Measurements from ENCODE around the gene SFXN5. TPM values are rescaled to one million over a fixed set of nuclear protein-coding genes. Genes with fewer than 3 reads are reported as not detected.

Gene SFXN5
- total RNA-seq, 2 donors from 2014 or later, result 16.1 to 26.4 TPM

DNA sequence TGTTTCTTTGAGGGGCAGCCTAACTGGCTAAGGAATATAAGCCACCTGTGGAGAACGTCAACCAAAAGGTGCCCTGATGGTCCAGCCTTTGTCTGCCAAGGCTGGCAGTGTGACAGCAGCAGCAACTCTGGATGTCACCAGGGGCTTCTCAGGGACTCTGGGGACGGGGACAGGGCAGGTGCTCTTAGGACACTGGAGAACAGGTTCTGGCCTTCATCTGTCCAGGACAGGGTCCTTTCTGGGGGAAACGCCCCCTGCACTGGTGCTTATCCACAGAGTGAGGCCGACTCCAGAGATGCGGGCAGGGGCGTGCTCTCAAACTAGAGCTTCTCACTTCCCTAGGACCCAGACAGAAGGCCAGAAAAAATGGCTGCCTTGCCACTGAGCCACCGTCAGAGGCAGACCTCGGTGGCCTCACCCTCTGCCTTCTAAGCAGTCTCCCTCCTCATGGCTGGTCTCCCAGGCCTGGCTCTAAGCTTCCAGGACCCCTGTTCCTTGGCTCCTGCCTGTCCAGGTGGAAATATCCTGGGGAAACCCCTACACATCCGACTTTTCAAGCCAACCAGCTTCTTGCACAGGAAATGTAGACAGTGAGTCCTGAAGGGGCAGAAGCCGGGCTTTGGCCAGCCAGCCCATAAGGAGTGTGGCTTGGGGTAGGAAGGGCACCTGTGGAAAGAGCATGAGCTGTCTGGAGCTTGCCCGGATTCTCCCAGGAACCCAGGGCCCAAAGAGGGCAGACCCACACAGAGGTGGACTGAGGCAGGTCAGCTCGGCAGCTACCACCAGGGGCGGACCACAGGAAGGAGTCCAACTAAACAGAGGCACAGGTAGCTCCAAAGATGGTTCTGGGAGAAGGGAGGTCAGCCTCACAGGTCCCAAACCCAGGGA, 11.3 kb upstream of the SFXN5 start:
- no peak for DNase-seq
- Histone ChIP-seq H3K9me3 (no peaks in the 10 kb centered on the region), H3K36me3 (no peaks in the 10 kb centered on the region), H3K4me3 (no peak overlapping the region), H3K27ac (no peak overlapping the region), H3K27me3 (no peaks in the 10 kb centered on the region), H3K9ac (ENCODE audit: low read depth in 2 of 2, low read length in 2 of 2) (no peak overlapping the region), H3K4me1 (no peaks in the 10 kb centered on the region)
- intact Hi-C loops (cut with DNase I), result no loop called here
- TF ChIP-seq, protein P1, sequence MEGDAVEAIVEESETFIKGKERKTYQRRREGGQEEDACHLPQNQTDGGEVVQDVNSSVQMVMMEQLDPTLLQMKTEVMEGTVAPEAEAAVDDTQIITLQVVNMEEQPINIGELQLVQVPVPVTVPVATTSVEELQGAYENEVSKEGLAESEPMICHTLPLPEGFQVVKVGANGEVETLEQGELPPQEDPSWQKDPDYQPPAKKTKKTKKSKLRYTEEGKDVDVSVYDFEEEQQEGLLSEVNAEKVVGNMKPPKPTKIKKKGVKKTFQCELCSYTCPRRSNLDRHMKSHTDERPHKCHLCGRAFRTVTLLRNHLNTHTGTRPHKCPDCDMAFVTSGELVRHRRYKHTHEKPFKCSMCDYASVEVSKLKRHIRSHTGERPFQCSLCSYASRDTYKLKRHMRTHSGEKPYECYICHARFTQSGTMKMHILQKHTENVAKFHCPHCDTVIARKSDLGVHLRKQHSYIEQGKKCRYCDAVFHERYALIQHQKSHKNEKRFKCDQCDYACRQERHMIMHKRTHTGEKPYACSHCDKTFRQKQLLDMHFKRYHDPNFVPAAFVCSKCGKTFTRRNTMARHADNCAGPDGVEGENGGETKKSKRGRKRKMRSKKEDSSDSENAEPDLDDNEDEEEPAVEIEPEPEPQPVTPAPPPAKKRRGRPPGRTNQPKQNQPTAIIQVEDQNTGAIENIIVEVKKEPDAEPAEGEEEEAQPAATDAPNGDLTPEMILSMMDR (IDR thresholded peaks at IDR 0.05), result no peak

DNA sequence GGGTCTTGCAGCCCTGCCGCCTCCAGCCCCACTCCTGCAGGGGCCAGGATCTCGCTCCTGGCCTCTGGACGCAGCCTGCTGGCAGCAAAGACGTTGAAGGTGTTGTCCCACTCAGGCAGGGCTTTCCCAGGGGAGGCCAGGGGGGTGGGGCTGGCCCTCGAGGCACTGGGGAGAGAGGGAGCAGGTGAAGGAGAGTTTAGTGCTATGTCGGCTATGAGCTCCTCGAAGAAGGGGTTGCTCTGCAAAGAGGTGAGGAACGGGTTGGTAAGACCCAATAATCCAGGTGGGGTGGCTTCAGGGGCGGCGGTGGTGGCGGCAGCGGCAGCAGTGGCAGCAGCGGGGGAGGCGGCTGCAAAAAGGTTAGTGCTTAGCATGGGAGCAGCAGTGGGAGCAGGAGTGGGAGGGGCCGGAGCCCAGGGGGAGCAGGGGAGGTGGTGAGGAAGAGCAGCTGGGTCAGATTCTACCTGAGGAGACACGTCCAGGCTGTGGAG, 9.7 kb upstream of the SFXN5 start:
- Histone ChIP-seq H3K36me3 (no peaks in the 10 kb centered on the region), H3K4me3 (no peak overlapping the region), H3K9me3 (no peaks in the 10 kb centered on the region), H3K27ac (no peak overlapping the region), H3K9ac (ENCODE audit: low read depth in 2 of 2, low read length in 2 of 2) (no peak overlapping the region), H3K4me1 (no peaks in the 10 kb centered on the region), H3K27me3 (no peaks in the 10 kb centered on the region)
- intact Hi-C loops (cut with DNase I), result no loop called here
- DNase-seq, result no peak
- TF ChIP-seq, protein P1 (IDR thresholded peaks at IDR 0.05), result no peak

DNA sequence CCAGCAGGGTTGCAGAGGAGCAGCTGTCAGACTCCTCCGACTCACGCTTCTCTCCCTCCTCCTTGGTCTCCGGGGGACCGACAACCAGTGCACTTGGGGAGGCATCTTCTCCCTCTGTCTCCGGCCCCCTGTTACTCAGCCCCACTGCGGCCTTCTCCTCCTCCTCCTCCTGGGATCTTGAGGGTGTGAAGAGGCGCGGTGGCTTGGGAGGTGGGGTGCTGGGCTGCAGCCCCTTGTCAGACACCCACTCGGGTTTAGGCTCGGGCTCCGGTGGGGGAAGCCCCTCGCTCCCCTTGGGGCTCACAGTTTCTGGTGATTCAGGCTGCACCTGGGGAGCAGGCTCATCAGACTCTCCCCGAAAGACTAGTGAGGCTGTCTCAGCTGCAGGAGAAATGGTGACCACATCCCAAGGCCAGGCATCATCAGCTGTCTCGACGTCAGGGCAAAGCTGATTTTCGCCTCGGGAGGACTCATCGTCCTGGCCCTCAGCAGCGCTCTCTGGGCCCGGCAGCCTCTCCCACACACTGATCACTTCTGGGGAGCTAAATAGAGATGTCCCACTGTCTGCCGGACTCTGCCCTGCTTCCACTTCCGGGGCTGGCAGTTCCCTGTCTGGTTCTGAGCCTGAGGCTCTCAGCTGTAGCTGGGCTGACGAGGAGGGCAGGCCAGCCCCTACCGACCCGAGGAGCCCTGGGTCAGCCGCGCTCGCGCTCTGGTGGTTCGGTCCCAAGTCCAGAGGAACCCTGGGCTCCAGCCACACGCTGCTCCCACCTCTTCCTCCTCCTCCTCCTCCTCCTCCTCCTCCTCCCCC, 9.0 kb upstream of the SFXN5 start:
- Histone ChIP-seq H3K4me1 (no peaks in the 10 kb centered on the region), H3K27me3 (no peaks in the 10 kb centered on the region), H3K36me3 (no peaks in the 10 kb centered on the region), H3K4me3 (no peak overlapping the region), H3K27ac (no peak overlapping the region), H3K9ac (ENCODE audit: low read depth in 2 of 2, low read length in 2 of 2) (no peak overlapping the region), H3K9me3 (no peaks in the 10 kb centered on the region)
- TF ChIP-seq, protein P1 (IDR thresholded peaks at IDR 0.05), result no peak
- intact Hi-C loops (cut with DNase I), result no loop called here
- no peak for DNase-seq

DNA sequence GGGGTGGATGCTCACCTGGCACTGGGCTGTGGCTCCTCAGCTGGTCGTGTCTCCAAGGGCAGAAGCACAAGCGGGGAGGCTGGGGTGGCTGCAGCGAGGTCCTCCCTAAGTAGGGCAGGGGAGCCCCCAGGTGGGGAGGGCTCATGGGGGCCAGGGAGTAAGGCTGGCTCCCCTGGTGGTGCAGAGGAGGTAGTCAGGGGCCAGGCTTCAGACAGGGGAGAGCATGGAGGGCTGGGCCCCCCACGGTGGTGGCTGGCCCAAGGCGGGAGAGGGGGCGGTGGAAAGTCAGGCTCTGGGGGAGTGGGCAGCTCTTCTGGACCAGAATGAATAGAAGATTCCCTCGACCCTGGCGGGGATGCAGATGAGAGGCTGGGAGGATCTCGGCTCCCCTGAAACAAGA, 8.1 kb upstream of the SFXN5 start:
- TF ChIP-seq, protein P1 (IDR thresholded peaks at IDR 0.05), result no peak
- DNase-seq, result no peak
- no peak overlapping the region for H3K4me3 ChIP-seq
- no peak overlapping the region for H3K9ac ChIP-seq (ENCODE audit: low read depth in 2 of 2, low read length in 2 of 2)
- H3K4me1 ChIP-seq, result no peaks in the 10 kb centered on the region
- H3K27me3 ChIP-seq, result no peaks in the 10 kb centered on the region
- intact Hi-C loops (cut with DNase I), result no loop called here
- no peaks in the 10 kb centered on the region for H3K36me3 ChIP-seq
- H3K9me3 ChIP-seq, result no peaks in the 10 kb centered on the region
- H3K27ac ChIP-seq, result no peak overlapping the region

DNA sequence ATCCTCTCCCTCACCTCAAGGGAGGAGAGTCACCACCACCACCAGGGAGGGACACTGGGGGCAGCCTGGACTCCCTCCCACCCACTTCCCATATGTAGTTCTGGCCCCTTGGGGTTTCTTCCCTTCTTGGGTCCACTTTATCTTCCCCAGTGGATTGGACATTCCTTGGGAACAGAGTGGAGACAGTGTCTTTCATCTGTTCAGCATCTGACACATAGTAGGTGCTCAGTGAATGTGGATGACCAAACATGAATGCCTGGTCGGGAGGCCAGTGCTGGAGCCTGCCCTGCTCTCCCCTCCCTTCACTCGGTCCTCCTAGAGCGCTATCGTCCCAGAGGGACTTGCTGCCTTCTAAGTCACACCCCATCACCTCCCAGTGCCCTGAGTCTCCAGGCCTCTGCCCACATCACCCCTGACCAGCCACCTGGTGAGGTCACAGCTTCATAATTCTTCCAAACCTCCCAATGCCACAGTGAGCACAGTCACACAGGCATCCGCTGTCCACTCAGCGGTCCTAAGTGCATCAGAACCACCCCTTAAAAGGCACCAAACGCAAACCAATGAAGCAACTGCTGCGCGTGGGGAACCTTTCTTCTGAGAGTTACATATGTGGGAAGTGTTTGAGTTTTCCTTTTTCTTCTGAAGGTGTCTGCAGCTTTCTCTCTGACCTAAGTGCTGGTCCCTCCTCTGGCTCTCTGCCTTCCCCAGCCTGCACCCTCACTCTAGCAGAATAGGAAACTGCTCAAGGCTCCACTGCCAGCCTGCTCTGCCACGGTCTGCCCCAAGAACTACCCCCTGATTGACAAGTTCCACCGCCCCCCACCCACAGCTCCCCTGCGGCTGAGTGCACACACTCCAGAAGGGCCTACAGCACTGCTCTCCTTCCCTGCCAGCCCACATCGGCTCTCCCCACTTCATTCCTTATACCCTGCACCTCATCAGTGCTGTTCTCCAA, 7.2 kb upstream of the SFXN5 start:
- no peaks in the 10 kb centered on the region for H3K9me3 ChIP-seq
- TF ChIP-seq, protein P1 (IDR thresholded peaks at IDR 0.05), result no peak

More for the DNA sequence above, 7.2 kb upstream of the SFXN5 start:
- no peaks in the 10 kb centered on the region for H3K27me3 ChIP-seq
- no peak overlapping the region for H3K4me3 ChIP-seq
- no peak overlapping the region for H3K27ac ChIP-seq
- H3K4me1 ChIP-seq, result no peaks in the 10 kb centered on the region
- DNase-seq, result no peak
- no peaks in the 10 kb centered on the region for H3K36me3 ChIP-seq
- H3K9ac ChIP-seq (ENCODE audit: low read depth in 2 of 2, low read length in 2 of 2), result no peak overlapping the region
- intact Hi-C loops (cut with DNase I), result no loop called here
